Fibroblast of peridontal ligament (primary cell): ENCODE data around the gene HMG20B.
"Not testable (repeated sequence)": the region's sequence is repeated elsewhere in the genome, so short reads cannot be mapped to it uniquely, and the experiment has no call there.

Experiments used
- DNase-seq: peaks from one replicate; pipeline ENCODE4 v3.0.0-alpha.2; 2010; ENCODE audit errors: extremely low read depth

The HMG20B gene

DNA sequence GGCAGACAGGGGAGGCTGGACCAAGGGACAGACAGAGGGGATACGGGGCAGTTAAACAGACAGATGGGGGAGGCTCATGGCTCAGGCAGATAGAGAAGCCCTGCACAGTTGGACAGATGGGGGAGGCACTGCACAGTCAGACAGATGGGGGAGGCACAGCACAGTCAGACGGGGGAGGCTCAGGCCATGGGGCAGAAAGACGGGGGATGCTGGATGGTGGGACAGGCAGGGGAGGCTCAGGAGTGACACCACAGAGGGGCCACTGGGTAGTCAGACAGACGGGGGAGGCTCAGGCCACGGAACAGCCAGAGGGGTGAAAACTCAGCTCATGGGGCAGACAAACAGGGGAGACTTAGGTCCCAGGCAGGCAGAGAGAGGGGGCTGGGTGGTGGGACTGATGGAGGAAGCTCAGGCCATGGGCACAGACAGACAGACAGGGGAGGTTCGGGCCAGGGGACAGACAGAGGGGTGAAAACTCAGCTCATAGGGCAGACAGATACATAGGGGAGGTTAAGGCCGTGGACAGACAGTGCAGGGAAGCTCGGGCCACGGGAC lies 16.2 kb upstream of the HMG20B start:
- DNase-seq: no peak

DNA sequence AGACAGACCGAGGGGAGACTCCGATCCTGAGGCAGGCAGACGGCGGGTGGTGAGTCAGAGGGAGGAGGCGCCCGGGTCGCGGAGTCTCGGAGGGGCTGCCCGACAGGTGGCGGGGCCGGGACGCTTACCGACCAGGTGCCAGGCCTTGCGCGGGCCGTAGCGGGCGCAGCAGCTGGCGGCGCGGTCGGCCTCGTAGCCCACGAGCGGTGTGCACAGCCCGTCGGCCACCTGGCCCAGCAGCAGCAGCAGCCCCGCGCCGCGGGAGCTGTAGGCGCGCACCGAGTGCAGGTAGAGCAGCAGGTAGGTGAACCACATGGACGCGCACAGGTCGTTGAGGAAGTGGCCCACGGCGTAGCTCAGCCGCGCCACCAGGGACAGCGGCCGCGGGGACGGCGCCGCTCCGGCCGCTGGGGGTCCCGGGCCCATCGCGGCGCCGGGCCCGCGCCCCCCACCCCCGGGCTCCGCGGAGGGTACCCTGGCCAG lies 15.7 kb upstream of the HMG20B start:
- DNase-seq: no peak

DNA sequence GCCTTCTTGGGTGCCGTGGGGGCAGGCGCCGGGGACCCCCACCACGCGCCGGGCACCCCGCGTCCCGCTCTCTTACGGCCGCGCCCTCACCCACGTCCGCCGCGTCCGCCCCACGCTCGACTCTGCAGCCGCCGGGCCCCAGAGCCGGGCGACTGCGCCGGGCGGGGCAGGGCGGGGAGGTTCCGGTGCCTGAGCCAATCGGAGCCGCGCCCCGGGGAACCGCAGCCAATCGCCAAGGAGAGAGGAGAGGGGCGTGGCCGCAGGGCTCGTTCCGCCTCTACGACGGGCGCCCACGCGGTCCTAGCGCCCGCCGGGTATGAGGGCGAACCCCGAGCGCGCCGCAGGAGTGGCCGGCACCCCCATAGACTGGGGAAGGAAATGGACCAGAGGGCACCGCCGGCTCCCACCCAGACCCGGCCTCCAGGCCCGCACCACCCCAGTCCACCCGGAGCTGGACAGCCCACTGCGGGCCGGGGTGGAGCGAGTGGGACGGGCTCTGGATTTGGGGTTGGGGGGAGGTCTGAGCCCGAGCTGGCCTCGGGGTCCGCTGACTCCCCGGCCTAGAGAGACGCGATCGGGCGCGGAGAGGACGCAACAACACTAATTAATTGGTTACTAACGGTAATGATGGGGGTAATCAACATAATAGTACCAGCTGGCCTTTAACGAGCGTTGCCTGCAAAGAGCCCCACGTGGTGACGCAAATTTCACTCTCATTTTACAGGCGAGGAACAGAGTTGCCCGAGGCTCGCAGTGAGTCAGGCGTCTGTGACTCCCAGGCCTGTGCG lies 15.1 kb upstream of the HMG20B start, which contains the start of gene MFSD12:
TSS of gene MFSD12 (minus strand) at position 126 of the 788 bp plus-strand sequence. CDS start 183 bp downstream, outside the sequence.
- DNase-seq: peak; percentile 87

DNA sequence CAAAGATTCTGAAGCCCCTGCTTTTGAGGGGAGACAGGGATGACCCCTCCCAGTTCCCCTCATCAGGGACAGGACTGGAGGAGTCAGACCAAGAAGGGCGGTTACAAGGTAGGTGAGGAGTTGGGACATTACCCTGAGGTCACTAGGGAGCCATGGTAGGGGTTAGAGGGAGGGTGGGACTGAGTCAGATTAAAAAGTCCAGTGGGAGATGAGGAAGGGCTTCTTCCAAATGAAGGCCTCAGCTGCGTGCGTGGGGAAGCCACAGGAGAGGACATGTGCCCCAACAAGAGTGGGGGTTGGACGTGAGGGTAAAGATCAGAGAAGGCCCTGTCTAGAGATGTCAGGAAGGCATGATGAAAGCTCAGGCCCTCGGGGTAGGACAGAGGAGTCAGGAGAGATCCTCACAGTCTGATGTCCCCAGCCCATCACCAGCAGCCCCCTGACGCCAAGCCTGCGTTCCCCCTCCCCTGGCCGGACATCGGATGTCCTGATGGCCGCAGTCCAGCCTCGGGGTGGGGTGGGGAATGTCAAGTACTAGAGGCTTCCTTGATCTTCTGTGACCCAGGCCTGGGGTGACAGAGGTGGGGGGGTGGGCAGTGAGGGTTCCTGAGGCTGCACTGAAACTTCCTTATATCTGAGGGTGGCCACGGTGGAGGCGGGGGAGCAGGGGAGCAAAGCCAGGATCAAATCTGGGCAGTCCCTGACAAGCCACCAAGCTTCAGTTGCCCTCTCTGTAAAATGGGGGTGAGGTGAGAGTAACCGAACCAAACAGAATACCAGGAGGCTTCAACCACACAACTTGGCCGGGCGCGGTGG lies 8.8 kb upstream of the HMG20B start:
- DNase-seq: no peak

DNA sequence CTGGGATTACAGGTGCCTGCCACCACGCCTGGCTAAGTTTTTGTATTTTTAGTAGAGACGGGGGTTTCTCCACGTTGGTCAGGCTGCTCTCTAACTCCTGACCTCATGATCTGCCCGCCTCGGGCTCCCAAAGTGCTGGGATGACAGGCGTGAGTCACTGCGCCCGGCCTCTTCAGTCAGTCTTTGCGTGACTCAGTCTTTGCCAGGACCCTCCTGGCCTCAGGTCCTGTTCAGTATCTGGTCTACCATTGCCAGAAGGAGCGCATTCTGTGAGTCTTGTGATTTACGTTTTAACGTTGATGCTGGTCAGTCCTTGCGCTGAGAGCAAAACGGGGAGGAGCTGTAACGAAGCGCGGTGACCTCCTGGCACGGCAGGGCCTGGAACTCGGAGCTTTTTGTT lies 7.6 kb upstream of the HMG20B start:
- DNase-seq: no peak

DNA sequence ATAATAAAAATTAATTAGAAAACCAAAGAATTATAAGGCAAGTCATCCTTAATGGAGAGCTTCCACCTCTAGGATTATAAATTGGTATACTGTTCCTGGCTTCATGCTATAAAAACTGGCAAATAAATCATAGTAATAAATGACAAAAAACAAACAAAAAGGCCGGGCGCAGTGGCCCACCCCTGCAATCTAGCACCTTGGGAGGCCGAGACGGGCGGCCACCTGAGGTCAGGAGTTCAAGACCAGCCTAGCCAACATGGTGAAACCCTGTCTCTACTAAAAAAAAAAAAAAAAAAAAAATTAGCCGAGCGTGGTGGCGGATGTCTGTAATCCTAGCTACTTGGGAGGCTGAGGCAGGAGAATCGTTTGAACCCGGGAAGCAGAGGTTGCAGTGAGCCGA lies 2.7 kb upstream of the HMG20B start:
- DNase-seq: not testable (repeated sequence)

DNA sequence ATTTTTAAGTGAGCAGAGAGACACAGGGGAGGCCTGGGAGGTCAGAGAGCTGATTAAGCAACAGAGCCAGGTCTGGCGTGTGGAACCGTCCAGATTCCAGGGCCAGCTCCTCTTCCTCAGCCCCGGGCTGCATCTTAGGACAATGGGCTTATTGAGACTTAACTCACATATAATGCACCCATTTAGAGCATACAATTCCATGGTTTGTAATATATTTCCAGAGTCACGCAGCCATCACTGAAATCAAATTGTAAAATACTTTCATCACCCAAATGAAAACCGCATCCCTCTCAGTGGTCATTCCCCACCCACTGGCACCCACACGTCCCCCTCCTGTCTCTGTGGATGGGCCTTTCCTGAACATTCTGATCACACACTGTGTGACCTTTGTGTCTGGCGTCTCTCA lies 2.1 kb upstream of the HMG20B start:
- DNase-seq: no peak

DNA sequence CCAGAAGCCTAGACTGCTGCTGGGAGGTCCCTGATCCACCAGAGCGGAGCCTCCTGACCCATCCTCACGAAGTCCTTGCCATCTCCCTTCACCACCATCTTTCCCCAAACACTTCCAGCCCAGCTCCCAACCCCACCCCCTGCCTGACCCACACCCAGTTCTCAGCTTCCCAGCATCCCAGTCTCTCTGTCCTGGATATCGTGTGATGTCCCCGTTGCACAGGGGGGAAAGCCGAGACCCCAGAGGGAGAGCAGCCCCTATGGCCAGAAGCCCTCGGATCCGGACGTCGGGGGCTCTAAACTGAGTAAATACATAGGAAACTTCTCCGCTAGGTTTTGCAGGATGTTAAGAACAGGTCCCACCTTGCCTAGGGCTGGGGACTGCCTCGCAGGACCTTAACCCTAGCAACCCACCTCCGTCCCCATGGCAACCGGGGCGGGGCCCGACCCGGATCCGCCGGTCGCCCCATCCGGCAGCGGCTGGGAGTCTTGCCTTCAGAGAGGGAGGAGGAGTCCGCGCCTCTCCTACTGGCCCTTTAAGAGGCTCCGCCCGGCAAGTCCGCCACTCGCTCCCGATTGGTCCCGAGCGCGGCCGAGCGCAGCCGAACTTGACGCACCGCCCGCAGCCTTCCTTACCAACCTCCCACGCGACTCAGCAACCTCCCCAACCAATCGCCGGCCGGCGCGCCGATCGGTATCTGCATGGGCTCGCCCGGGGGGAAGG lies 451 bp upstream of the HMG20B start:
- peak; percentile 99 for DNase-seq

DNA sequence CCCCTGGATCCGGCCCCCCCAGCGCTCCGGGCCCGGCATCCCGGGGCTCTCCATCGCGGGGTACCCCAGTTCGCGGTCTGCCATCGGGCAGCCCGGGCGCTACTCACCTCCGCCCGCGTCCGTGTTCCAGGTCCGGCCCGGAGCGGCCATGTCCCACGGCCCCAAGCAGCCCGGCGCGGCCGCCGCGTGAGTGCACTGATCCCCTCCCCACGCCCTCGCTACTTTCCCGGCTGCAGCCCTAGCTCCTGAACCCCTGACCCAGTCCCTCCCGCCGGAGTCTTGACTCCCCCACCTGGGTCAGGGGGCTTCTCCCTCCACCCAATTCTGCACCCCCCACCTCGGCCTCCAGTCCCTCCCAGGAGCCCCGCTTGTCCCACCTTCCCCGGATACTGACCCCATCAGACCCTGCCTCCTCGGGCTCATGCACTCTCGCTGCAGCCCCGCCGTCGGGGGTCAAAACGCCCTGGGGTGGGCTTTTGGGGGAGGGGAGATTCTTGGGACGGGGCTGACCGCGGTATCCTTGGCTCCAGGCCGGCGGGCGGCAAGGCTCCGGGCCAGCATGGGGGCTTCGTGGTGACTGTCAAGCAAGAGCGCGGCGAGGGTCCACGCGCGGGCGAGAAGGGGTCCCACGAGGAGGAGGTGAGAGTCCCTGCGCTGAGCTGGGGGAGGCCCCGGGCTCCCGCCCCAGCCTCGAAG lies 566 bp downstream of the HMG20B start:
- no peak for DNase-seq

DNA sequence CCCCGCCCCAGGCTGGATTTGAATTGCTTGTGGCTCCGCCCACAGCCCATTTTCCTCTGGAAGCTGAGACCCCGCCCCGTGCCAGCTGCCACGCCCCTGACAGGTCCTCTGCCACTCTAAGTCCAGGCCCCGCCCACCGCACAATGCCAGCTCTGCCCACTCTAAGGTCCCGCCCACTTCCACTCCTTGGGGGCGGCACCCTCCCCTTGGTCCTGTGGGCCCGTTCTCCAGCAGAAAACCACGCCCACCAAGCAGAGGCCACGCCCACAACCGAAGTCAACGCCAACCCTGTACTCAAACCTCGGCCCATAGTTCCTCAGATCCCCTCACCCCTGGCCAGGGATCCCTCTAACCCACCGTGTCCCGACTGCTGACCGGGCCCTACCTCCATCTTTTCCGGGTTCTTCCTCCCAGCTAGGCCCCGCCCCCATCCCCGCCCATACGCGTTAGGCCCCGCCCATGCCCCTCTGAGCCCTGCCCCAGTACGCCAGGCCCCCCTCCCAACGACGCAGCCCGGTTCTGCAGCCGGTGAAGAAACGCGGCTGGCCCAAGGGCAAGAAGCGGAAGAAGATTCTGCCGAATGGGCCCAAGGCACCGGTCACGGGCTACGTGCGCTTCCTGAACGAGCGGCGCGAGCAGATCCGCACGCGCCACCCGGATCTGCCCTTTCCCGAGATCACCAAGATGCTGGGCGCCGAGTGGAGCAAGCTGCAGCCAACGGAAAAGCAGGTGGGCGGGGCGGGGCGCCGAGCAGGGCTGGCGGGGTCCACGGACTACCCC lies 1.3 kb downstream of the HMG20B start:
- DNase-seq: peak; percentile 89

DNA sequence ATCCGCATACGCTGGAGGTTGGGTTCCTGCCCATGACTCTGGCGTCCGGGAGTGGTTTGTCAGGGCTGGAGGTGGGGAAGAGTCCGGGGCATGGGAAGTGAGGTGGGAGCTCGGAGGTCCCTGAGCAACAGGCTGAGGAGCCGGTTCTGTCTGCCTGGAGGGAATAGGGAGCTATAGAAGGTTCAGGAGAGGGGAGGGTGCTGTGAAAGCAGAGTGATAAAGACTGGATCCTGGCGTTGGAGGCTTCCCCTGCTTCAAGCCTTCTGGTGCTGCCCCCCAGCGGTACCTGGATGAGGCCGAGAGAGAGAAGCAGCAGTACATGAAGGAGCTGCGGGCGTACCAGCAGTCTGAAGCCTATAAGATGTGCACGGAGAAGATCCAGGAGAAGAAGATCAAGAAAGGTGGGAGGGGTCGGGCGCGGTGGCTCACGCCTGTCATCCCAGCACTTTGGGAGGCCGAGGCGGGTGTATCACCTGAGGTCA lies 2.6 kb downstream of the HMG20B start:
- no peak for DNase-seq

DNA sequence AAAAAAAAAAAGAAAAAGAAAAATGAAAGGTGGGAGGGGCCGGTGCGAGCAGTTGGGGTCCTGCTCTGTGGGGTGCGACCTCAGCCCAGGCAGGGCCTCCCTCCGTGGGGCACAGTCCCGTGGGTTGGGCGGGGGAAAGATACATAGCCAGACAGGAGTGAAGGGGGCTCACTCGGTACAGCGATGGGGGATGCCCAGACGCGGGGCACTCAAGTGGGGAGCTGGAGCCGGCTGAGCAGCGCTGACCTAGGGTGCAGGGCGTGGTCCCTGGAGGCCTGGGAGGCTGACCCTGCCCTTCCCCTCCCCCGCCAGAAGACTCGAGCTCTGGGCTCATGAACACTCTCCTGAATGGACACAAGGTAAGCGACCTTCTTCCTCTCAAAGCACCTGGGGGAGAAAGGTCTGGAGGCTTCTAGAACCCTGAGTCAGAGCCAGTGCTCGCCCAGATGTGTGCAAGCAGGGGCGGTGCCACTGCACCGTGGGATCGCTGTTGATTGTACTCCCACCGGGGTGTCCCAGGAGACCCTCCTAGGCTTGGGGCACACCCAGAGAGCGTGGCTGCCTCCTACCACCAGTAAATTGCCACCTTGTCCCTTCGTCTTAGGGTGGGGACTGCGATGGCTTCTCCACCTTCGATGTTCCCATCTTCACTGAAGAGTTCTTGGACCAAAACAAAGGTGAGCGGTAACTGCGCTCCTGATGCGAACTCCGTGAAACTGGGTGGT lies 3.4 kb downstream of the HMG20B start:
- no peak for DNase-seq

DNA sequence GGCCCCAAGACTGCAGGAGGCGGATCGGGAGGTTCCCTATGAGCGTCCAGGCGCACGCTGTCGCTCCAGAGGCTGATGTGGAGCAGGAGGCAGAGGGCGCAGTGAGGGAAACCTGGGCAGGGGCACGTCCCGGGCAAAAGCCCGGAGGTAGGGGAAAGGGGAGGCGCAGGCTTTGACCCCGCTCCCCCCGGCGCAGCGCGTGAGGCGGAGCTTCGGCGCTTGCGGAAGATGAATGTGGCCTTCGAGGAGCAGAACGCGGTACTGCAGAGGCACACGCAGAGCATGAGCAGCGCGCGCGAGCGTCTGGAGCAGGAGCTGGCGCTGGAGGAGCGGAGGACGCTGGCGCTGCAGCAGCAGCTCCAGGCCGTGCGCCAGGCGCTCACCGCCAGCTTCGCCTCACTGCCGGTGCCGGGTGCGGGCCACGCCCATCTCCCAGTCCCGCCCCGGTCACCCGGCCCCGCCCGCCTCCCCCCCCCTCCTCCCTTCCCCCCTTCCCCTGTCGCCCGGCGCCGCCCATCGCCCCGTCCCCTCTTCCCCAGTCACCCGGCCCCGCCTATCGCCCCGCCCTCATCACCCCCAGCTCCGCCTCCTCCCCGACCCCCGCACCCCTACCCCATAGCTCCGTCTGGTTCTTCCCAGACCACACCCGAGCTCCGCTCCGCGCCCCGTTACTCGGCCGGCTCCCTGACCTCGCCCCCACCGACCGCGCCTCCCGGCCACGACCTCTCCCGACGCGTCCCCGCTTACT lies 4.1 kb downstream of the HMG20B start:
- DNase-seq: no peak

DNA sequence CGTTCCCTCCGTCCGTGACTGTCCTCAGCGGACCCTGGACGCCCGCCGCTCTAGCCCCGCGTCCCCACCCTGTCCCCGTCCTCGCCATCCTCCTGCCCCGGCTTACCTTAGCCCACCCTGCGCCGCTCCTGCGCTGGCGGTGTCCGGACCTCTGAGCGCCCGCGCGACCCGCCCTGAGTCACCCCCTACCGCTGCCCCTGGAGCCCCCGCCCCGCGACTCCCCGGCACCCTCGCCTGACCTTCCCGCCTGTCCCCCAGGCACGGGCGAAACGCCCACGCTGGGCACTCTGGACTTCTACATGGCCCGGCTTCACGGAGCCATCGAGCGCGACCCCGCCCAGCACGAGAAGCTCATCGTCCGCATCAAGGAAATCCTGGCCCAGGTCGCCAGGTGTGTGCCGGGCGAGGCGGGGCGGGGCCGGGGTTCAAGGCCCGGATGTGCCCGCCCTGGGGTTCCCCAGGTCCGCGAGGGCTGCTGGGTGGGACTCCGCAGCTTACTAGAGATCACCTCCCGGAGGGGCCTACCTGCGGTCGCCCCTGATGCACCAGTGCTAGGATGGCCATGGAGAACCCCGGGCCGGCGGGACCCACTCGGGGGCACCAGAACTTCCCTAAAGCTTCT lies 5.1 kb downstream of the HMG20B start:
- DNase-seq: no peak

DNA sequence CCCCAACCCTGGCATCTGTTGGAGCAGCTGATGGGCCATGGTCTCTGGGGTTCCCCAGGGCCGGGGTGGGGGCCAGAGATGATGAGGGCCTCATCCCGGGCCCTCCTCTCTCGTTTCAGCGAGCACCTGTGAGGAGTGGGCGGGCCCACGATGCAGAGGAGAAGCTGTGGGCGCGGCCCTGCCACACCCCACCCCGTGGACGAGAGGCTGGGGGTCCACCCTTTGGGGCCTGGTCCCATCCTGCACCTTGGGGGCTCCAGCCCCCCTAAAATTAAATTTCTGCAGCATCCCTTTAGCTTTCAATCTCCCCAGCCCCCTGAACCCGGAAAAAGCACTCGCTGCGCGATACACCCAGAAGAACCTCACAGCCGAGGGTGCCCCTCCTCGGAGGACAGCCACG lies 5.6 kb downstream of the HMG20B start:
- no peak for DNase-seq

DNA sequence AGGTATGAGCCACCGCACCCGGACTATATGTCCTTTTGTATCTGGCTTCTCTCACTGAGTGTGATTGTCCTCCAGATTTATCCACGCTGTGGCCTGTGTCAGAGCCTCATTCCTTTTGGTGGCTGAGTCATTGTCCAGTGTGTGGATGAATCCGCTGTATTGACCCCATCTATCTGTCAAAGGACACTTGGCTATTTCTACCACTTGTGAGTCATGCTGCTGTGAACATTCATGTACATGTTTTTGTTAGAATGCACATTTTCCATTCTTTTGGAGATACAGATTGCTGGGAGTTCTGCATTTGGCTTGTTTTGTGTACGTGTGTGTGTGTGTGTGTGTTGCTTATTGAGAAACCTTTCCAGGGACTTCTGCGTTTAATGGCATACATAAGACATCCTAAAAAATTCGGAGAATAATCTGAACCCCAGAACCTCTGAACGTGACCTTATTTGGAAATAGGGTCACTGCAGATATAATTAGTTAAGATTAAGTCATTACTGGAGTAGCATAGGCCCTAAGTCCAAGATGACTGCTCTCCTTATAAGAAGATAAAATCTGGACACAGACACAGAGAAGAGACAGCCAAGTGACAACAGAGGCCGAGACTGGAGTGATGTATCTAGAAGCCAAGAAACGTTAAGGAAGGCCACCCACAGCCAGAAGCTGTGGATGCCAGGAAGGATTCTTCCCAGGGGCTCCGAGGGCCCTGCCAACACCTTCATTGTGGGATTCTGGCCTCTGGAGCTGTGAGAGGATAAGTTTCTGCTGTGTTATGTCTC lies 7.6 kb downstream of the HMG20B start:
- peak; percentile 88 for DNase-seq

DNA sequence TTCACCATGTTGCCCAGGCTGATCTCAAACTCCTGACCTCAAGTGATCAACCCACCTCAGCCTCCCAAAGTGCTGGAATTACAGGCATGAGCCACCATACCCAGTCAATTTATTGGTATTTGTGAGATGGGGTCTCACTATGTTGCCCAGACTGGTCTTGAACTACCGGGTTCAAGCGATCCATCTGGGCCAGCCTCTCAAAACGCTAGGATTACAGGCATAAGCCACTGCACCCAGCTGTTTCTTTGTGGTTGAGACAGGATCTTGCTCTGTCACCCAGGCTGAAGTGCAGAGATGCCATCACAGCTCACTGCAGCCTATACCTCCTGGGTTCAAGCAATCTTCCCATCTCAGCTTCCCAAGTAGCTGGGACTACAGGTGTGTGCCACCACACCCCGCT lies 9.0 kb downstream of the HMG20B start:
- not testable (repeated sequence) for DNase-seq
